Glomerular visceral epithelial cell (primary cell): ENCODE data around the gene FJX1.
"Not testable (repeated sequence)": the region's sequence is repeated elsewhere in the genome, so short reads cannot be mapped to it uniquely, and the experiment has no call there.

Experiments
- DNase-seq: peaks from one replicate; pipeline ENCODE4 v3.0.0-alpha.2; 2016; ENCODE audit errors: extremely low spot score

Gene FJX1

DNA sequence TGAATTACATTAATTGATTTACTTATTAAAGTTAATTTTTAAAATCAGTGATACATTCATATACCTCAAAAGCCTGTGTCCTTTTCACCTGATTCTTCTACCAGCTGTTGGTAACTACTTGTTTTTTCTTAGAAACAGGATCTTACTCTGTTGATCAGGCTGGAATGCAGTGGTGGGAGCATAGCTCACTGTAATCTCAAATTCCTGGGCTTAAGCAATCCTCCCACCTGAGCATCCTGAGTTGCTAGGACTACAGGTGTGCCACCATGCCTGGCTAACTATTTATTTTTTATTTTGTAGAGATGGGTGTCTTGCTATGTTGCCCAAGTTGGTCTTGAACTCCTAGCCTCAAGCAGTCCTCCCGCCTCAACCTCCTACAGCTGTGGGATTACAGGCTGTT is 49.0 kb downstream of the FJX1 start:
- no peak for DNase-seq

- DNase-seq = not testable (repeated sequence)
Measured at GRCh38 chr11:35668350-35668749, 50.1 kb downstream of the FJX1 start.
